C4-2B (cell line): Measurements from ENCODE around the gene OLFM2.

Source experiments
- H3K27ac ChIP-seq: fragments of 450-650 bp; 2 replicates; pipeline ENCODE4 v1.5.1; 2017
- ZFX ChIP-seq: fragments of 450-650 bp; IDR thresholded peaks from 2 replicates; pipeline ENCODE4 v1.6.1; 2017
- TF ChIP-seq, protein P1 (sequence below): fragments of 450-650 bp; conservative IDR thresholded peaks from 2 replicates; pipeline ENCODE4 v1.5.1; 2017; ENCODE audit warnings: mild to moderate bottlenecking

The OLFM2 gene

GRCh38 chr19:9941671-9942070 is 5.4 kb upstream of the OLFM2 start:
- no peak overlapping the region for H3K27ac ChIP-seq
- TF ChIP-seq ZFX: no peak
- TF ChIP-seq, protein P1, sequence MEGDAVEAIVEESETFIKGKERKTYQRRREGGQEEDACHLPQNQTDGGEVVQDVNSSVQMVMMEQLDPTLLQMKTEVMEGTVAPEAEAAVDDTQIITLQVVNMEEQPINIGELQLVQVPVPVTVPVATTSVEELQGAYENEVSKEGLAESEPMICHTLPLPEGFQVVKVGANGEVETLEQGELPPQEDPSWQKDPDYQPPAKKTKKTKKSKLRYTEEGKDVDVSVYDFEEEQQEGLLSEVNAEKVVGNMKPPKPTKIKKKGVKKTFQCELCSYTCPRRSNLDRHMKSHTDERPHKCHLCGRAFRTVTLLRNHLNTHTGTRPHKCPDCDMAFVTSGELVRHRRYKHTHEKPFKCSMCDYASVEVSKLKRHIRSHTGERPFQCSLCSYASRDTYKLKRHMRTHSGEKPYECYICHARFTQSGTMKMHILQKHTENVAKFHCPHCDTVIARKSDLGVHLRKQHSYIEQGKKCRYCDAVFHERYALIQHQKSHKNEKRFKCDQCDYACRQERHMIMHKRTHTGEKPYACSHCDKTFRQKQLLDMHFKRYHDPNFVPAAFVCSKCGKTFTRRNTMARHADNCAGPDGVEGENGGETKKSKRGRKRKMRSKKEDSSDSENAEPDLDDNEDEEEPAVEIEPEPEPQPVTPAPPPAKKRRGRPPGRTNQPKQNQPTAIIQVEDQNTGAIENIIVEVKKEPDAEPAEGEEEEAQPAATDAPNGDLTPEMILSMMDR: no peak

GRCh38 chr19:9941231-9941630 is 4.9 kb upstream of the OLFM2 start:
- H3K27ac ChIP-seq: no peak overlapping the region
- TF ChIP-seq ZFX: no peak
- TF ChIP-seq, protein P1: no peak

DNA sequence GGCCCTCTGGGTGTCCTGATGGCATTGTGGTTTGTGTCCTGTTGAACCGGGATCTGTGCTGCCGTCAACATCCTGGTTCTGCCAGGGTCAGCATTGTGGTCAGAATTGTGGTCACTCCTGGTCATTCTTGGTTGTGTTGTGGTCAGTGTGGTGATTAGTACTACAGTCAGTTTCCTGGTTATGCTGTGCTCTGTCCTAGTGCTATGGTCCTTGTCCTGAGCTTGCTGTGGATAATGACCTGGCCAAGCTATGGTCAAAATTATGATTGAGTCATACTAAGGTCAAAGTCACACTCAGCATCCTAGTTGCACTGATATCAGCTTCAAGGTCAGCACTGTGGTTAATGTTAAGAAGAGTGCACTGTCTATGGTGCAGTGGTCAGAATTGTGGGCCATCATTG is 4.5 kb upstream of the OLFM2 start:
- H3K27ac ChIP-seq: no peak overlapping the region
- TF ChIP-seq, protein P1: no peak
- TF ChIP-seq ZFX: no peak

GRCh38 chr19:9939301-9939913 is 3.1 kb upstream of the OLFM2 start:
- TF ChIP-seq, protein P1: no peak
- no peak for TF ChIP-seq ZFX

GRCh38 chr19:9937001-9937411 is 691 bp upstream of the OLFM2 start:
- H3K27ac ChIP-seq: no peak overlapping the region
- TF ChIP-seq, protein P1: no peak
- TF ChIP-seq ZFX: no peak

More at GRCh38 chr19:9939301-9939913, 3.1 kb upstream of the OLFM2 start:
- H3K27ac ChIP-seq: no peak overlapping the region

DNA sequence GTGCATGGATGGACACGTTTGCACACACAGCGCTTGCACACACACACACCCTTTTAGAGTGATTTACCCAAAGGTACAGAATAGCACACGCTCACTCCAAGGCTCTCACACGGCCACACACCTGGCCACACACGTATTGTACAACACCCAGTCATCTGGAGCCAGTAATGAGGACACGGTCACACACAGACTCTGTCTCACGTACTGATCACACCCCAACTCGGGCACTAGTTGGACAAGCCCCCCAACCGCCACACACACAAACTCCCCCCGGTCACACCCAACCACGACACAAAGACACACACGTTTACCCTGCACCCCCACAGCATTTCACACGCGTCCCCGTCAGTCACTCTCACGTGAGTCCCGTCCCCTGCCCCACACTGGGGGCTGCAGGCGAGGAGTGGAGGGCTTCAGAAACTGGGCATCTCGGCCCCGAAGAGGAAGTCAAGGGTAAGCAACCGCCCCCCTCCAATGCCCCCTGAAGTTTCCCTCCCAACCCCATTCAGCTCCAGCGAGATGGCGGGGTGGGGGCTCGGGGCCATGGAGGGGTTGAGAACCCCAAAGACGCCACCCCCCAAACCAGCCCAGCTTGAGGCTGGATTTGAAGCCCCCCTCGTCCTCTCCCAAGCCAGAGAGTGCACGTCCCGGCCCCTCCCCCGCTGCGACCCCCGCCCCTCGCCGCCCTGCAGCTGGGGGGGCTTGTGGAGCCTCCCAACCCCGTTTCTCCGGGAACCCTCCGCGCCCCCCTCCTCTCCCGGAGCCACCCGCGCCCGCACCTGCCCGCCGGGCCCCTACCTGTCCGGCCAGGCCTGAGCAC is 599 bp downstream of the OLFM2 start:
- no peak for TF ChIP-seq ZFX
- TF ChIP-seq, protein P1: no peak
- H3K27ac ChIP-seq: no peak overlapping the region

- no peak for TF ChIP-seq ZFX
- TF ChIP-seq, protein P1: peak; percentile 97
- no peak overlapping the region for H3K27ac ChIP-seq
Observed at GRCh38 chr19:9934132-9934950, 2.0 kb downstream of the OLFM2 start.
